ENCODE data around the gene HCN4. TPM values are rescaled to one million over a fixed set of nuclear protein-coding genes. Genes with fewer than 3 reads are reported as not detected.
"Not testable (repeated sequence)": the region's sequence is repeated elsewhere in the genome, so short reads cannot be mapped to it uniquely, and the experiment has no call there.

The HCN4 gene
- not detected in 2 replicates for total RNA-seq

DNA sequence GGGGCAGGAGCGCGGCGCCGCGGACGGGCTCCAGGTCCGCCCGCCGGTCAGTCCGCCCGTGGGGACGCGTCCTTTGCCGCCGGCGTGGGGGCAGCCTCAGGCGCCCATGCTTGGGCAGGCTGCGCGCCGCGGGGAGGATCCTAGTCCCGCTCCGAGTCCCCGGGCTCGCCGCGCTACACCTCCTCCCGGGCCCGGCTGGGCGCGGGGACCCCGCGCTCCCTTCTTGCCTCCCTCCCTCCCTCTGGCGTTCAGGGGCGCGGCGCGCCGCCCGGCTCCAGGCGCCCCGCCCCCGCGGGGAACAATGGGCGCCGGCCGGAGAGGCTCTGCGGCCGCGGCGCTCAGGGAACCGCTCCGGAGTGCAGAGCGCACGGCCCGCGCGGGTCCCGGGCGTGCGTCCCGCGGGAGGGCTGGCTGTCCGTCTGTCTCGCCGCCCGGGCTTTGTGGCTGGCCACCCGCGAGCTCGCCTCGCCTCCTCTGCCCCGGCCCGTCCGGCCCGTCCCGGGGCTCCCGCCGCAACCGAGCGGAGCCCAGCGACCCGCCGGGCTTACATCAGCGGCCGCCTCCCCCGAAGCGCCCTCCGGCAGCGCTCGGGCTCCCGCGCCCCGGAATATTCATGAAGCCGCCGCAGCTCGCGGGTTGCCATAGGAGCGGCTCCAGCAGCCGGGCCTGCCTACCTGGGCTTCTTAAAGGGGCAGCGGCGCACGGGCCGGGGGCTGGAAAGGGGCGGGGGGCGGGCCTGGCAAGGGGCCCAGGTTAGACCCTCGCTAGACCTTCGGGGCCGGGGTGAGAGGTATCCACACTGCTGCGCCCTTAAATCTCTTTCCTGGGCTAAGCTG lies at the start of gene HCN4:
TSS of gene HCN4 (minus strand) at position 658 of the 836 bp plus-strand sequence. CDS start 688 bp downstream, outside the sequence.
- intact Hi-C loops (cut with micrococcal nuclease): no loop called here

DNA sequence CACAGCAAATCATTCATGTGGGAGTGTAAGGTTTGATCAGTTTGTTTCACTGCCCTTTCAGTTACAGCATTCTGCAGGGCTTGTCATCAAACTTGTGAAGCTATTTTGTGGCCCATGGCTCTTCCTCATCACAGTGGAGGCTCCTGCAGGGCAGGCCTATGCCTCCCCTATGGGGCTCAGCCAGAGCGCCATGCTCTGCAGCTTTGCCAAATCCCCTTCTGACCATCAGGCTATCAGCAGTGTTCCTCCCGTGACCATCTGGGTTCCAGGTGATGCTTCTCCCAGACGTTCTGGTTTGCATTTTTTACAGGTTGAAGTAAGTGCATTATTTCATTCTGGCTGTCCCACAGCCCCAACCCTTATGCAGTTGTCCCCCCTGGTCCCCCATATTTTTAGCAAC lies 46.1 kb upstream of the HCN4 start:
- intact Hi-C loops (cut with micrococcal nuclease): no loop called here

DNA sequence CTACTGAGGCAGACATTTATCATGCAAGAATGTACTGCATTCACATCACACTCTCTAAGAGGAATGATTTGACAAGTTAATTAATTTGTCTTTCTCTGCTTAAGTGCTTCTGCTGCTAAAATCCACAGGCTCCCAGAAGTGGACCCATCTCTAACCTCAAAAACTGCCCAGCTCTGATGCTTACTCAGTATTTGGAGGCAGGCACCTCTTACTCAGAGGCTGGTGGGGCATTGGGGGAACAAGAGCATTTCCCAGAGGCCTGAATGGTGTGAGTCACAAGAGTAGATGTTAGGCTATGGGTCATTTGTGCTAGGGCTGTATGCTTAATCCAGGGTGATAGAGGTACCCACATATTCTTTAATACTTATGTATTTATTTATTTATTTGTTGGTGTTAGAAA lies 34.4 kb upstream of the HCN4 start:
- intact Hi-C loops (cut with micrococcal nuclease): no loop called here

DNA sequence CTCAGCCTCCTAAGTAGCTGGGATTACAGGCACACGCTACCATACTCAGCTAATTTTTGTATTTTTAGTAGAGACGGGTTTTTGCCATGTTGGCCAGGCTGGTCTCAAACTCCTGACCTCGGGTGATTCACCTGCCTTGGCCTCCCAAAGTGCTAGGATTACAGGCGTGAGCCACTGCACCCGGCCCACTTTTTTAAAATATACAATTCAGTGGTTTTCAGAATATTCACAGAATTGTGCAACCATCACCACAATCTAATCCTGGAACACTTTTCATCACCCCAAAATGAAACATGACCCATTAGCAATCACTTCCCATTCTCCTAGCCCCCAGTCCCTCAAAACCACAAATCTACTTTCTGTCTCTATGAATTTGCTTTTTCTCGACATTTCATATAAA lies 31.5 kb upstream of the HCN4 start:
- intact Hi-C loops (cut with micrococcal nuclease): not testable (repeated sequence)

DNA sequence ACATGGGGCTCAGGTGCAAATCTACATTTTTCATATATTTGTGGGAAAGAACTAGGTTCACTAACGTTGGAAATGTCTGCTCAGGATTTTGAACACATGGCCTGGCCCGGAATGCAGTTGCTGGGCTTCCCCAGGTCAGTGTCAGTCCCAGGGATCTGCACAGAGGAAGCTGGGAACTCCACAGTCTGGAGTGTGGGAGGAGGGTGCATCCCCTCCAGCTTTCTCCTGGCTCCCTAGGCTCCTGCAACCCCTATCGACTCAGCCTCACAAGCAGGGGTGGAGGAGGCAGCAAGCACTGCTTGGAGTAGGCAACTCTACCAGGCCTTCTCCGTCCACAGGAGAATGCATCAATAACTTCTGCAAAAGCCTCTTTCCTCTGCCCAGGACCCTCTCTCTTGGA lies 30.1 kb upstream of the HCN4 start:
- intact Hi-C loops (cut with micrococcal nuclease): no loop called here

DNA sequence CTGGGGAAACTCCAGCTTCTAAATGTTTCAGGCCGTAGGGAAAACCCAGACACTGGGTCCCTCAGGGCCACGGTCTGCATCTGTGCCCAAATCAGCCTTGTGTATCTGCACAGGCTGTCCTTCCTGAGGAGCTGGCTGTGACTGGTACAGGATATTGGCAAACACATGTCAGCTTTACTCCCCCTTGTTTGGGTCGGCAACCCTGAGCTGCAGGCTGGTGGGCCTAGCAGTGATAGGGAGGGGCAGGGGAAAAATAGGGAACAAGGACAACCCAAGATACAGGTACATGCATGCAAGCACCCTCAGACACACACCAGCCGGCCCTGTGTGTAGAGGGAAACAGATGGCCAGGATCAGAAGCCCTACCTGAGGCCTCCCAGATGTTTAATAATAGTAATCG lies 28.7 kb upstream of the HCN4 start:
- intact Hi-C loops (cut with micrococcal nuclease): no loop called here

DNA sequence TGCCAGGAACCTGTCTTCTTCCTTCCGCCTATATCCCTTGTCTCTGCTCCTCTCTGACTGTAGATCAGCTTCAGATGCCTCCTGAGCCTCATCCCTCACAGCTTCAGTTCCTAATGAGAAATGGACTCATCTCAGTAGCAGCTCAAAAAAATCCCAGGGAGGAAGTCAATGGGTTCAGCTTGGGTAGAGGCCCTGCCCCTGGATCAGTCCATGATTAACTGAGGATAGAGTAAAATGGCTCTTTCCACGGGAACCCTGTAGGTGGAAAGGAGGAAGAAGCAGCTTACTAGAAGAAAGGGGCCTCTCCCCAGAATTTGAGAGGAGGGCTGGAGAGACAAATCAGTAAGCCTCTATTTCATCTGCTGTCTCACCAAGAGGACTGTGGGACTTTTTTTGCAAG lies 26.9 kb upstream of the HCN4 start:
- intact Hi-C loops (cut with micrococcal nuclease): no loop called here

DNA sequence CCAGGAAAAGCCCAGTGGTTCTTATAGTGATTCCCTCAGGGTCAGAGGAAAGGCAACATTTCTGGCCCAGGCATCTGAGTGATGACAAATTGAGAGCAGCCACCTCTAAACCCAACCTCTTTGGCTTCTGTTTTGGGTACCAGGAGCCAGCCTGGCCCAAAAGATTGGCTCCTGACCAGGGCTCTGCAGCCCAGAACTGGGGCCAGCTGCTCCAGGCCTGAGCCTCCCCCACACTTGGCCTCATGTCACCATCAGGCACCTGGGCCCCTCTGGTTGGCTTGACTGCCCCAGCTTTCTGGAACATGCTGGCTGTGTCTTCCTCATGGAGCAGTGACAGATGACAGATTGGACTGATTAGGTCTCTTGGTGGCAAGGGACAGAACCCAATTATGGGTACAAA lies 26.0 kb upstream of the HCN4 start:
- intact Hi-C loops (cut with micrococcal nuclease): no loop called here

DNA sequence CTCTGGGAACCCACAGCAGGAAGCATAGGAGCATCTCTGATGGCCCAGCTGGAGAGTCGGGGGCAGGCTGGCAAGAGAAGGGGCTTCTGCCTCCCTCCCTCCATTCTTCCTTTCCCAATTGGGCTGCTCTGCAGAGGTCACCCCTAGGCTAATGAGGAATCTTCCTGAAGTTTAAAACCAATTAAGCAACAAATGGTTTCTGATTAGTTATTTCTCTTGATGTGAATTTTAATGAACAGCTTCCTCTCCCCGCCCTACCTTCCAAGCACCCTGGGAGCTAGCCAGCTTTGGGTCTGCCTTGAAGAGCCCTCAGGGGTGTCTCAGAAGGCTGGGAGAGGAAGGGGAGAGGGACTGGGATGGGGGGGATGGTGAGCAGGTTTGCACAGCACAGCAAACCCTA lies 24.6 kb upstream of the HCN4 start:
- intact Hi-C loops (cut with micrococcal nuclease): no loop called here

DNA sequence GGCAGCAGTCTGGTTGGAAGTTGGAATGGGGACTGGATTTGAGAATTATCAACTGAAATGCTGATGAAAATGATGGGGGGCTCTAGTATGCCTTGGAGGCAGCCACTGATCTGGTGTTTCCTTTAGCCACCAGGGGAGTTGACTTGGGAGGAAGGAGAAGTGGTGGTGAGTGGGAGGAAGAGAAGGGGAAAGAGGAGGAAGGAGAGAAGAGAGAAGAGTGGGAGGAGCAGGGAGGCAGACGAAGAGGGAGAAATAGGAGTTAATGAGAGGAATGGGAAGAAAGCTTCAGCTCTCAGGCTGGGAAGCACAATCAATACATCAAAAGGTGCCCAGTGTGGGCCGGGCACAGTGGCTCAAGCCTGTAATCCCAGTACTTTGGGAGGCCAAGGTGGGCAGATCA lies 23.3 kb upstream of the HCN4 start:
- intact Hi-C loops (cut with micrococcal nuclease): no loop called here

DNA sequence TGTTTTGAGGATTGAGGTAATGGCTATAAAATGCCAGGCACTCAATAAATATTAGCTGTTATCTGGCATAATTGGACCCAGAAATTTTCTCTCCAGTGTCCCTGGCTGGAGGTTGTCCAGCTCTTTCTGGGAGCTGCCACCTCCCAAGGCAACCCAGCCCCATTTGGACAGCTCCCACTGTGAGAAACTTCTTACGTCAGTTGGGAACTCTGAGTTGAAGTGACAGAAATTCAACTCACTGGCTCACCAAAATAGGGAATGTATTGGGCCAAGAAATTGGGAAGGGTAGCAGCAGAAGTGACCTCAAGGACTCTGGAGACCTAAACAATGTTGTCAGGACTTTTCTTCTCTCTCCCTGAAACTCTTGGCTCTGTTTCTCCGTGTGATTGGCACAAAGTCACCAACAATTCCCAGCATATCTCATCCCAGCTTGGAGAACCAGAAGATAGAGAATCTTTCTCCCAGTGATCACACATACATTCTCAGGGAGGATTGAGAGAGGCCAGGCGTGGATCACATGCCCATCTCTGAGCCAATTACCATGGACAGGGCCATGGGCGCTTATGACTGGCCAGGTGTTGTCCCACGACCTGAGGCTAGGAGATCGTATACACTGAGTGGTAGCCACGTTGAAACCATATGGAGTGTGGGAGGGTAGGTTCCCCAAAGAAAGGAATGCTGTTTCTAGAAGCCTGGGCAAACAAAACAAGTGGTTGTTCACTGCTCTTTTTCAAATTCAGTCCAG lies 22.5 kb upstream of the HCN4 start:
- intact Hi-C loops (cut with micrococcal nuclease): no loop called here

DNA sequence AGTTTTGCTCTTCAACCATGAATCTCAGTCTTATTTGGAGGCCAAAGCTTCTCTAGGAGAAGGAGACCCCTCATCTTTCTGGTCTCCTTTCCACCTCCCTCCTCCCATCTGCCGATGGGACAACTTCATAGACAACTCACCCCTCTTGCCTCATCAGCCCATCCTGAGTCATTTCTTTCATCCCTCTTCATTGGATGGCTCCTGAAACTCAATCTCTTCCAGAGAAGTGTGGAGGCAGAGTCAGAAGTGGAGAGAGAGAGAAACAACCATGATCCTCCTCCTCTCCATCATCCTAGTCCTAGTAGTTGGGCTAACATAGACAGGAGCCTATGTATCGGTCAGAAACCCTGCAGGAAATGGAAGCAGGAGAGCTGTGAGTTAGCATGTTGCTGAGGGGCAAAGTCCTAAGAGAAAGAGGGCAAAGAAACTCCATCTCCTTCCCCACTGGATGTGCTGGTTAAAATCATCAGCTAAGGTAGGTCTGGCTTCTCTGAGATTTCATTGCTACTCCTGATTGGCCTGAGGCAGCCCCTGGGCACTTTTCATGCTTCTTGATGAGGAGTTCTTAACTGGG lies 21.3 kb upstream of the HCN4 start:
- intact Hi-C loops (cut with micrococcal nuclease): no loop called here

DNA sequence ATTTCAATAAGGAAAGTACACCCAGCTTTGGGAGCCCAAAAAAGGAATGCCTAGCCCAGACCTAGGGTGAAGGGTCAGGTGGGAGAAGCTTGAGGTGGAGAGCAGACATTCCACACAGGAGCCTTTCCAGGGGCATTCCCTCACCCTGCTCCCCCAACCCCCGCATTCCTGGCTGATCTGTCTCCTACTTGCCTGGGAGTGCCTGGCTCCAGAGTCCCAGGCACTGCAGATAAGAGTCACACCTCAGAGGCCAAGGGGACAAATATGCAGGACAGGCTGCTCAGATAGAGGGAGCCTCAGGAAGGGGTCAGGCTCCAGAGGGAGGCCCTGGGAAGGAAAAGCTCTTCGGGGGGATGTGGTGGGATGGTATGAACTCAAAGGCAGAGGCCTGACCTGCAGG lies 20.8 kb upstream of the HCN4 start:
- intact Hi-C loops (cut with micrococcal nuclease): no loop called here

DNA sequence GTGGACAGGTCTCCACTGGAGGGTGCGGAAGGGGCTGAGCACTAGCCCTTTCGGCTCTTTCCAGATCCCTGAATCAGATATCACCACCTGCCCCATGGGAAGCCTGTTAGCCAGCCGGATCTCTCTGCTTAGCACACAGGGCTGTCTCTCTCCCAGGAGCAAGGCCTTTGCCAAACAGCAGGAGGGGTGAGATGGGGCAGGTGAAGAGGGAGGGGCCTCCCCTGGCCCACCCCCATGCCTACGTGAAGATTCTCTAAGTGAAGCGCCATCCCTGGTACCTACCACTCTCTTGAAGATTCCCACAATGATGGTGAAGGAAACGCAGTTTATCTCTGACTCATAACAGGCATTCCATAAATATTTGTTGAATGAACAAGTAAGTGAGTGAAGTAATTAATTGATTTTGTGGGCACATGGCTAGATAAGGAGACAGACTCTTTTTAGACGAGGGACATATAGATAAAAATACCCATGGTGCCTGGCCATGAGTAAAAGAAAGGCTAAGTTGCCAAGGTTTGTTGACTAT lies 19.6 kb upstream of the HCN4 start:
- intact Hi-C loops (cut with micrococcal nuclease): no loop called here

DNA sequence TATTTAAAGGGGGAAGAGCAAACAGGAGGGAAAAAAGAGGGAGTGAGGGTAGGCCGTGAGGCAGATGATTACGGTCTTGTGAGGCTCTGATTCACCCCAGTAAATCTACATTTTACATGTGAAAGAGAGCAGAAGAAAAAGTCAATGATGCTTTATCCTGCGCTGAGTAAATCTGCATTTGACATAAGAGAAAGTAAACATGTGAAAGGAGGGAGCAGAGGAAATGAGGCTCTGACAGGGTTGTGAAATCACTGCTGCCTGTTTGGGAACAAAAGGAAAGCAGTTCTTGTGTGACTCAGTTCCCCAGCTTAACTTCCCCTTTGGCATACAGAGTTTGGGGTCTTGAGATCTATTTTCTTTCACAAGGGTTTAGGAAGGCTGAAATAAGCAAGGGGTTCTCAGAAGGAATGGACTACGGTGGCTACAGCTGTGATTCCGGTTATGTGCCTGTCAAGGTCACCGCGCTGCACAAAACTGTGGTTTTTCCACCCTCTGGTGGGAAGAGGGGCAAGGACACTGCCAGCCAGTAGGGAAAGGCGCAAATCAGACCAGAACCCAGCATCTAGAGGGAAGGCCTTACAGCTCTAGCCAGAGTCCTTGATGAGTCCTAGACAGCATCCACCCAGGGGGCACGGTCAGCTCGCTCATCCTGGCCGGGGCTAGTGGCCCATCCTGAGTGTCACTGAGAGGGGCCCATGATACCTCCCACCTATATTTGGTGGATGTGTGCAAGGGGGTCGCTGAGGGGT lies 18.9 kb upstream of the HCN4 start:
- intact Hi-C loops (cut with micrococcal nuclease): no loop called here

DNA sequence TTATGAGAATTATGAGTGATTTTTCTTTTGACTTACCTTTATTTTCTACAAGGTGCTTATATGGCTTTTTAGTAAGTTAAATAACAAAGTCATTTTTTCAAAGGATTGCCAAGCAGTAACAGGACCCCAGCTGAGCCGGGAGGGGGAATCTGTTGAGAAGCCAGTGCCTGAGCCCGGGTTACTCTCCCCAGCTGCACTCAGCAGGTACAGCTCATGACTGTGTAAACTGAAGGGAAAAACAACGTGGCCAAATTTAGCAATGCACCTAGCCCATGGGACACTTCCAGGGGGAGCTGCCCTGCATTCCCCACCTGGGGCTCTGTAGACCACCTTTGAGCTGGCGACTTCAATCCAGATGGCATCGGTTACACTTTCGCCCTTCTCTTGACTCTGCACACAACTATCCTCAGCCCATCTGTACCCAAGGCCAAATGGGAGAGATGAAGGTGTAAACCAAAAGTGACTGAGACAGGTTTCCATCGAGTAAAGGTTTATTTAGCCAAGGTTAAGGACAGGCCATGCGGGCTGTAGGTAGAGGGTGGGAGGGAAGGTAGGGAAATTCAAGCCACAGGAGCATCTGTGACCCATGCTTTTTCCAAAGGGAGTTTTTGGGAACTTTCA lies 18.2 kb upstream of the HCN4 start:
- intact Hi-C loops (cut with micrococcal nuclease): no loop called here

DNA sequence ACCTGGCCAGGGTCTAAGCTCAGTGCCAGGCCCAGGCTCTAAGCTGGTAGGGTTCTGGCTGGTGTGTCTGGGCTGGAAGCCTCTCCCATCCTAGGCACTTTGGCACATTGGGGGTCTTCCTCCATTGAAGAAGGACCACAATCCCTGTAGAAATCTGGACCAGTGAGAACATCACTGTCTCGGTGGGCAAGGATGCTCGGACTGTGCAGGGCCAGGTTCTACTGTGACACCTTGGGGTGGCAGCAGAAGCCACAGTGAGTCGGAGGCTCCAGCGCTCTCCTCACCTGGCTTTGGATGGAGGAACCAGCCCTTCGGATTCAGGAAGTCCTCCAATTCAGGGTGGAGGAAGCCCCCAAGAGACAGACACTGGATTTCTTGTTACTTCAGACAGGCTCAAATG lies 17.5 kb upstream of the HCN4 start:
- intact Hi-C loops (cut with micrococcal nuclease): no loop called here

DNA sequence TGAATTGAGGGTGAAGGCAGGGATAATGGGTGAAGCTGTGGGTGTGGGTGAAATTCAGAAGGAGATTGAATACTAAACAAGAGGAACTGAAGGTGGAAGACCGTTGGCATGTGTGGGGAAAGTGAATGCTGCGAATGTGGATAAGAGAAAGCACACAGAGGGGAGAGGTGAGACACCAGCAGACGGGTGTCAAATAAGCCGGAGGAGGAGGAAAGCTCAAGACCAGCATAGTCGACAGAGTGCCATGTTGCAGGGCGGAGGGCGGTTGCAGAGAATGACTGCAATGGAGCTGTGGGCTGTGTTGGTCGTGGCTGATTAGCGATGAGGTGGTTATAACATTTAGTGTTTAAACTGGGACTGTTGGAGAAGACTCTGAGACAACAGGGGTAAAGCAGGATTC lies 16.4 kb upstream of the HCN4 start:
- intact Hi-C loops (cut with micrococcal nuclease): no loop called here

DNA sequence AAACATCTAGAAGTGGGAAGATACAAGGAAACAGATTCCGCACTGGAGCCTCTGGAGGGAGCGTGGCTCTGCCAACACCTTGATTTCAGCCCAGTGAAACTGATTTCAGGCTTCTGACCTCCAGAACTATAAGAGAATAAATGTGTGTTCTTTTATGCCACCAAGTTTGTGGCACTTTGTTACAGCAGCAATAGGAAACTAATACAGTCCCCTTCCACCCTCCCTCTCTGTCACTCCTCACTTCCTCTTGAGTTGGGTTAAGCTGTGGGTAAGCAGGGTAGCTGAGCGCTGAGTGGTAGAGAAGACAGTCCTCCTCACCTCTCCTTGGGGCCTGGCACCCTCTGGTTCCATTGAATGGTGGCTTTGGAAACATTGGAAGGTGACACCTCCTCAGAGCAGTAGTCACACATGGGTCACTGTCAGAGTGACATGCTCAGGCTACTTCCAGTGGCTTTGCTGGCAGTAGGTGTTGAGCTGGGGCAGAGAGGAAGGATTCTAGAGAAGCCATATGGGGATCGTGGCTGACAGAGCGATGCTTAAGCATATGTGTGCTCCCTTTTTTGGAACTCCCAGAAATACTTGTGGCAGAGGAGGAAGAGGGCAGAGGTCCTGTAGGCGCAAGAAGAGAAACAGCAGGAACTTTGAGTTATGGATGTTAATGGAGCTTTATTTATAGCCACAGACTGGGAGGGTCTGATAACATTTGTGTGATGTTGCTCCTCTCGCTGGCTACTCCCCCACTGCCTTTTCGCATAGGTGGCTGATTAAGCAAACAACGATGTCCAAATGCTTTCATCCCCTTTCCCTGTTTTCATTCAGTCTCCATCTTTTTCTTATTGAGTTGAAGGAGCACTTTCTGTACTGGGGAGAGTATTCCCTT lies 14.8 kb upstream of the HCN4 start:
- intact Hi-C loops (cut with micrococcal nuclease): no loop called here

DNA sequence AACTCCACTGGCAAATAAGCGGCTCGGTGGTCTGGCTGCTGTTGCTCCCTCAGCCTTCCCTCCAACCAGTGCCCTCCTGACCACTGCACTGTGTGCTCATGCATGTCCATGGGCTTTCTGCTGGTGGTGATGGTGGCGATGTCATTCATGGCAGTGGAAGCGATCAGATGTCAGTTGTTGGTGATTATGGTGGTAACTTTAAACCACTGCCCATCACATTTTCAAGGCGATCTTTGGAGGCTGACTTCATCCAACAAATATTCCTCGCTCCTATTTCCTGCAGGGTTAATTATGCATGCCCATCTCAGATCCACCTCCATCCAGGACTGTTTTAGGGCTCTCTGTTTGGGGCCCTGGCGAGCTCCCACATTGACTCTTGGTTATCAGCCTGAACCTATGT lies 13.4 kb upstream of the HCN4 start:
- intact Hi-C loops (cut with micrococcal nuclease): no loop called here
